Measurements from ENCODE around the gene BRPF3. TPM values are rescaled to one million over a fixed set of nuclear protein-coding genes. Genes with fewer than 3 reads are reported as not detected.

BRPF3 gene
- total and polyA plus RNA-seq, 9 of the 15 experiments (the other 6 are each of a cell fraction or from before 2014, with no cell fraction given): 2.2 to 19.3 (median 8.0) TPM

- Histone ChIP-seq H3K9ac (ENCODE audit: insufficient read depth in 1 of 2, low read depth in 2 of 2, low read length in 2 of 2) (no peak overlapping the region), H2AFZ (ENCODE audit: low read depth, low read length) (no peak overlapping the region), H3K9me1 (ENCODE audit: control insufficient read depth, insufficient read depth, low read length) (no peaks in the 10 kb centered on the region), H3K27me3 (ENCODE audit: control insufficient read depth in 2 of 2, insufficient read depth in 2 of 2, low read length in 2 of 2) (no peaks in the 10 kb centered on the region), H3K79me2 (ENCODE audit: control insufficient read depth, insufficient read depth, low read length) (peaks cover 16% of the 10 kb centered on the region), H3K36me3 (ENCODE audit: control insufficient read depth, insufficient read depth, low read length) (peaks cover 40% of the 10 kb centered on the region), H3K4me2 (ENCODE audit: insufficient read depth, low read length) (no peak overlapping the region), H3K4me1 (replicated peaks in 1 of 2; ENCODE audit: control insufficient read depth in 2 of 2, insufficient read depth in 2 of 2, low read length in 2 of 2) (peaks cover 8 to 12% of the 10 kb centered on the region in 2 experiments; a peak in 3 of 5 replicates), H4K20me1 (replicated peaks; ENCODE audit: control insufficient read depth, insufficient read depth, low read length) (no peaks in the 10 kb centered on the region), H3K4me3 (no peak overlapping the region), H3K27ac (ENCODE audit: extremely low read depth, low read depth, low read length) (no peak overlapping the region), H3K9me3 (replicated peaks; ENCODE audit: control insufficient read depth, insufficient read depth, low read depth, low read length) (no peaks in the 10 kb centered on the region)
- no peak for TF ChIP-seq ZBTB40 (IDR thresholded peaks at IDR 0.05)
- no peak for TF ChIP-seq ZBTB40 (CRISPR knock-in tag; IDR thresholded peaks at IDR 0.05)
- TF ChIP-seq KLF13 (tag; IDR thresholded peaks at IDR 0.05; ENCODE audit: borderline replicate concordance, low read depth): no peak
- no peak for TF ChIP-seq BCL6 (CRISPR knock-in tag; IDR thresholded peaks at IDR 0.05)
- no peak for TF ChIP-seq ATF4 (CRISPR knock-in tag; IDR thresholded peaks at IDR 0.05)
- no peak for FAIRE-seq
- no peak for DNase-seq (ENCODE audit: extremely low read depth in 1 of 4, low spot score in 3 of 4)
- intact Hi-C loops (cut with micrococcal nuclease) (no loop called here), in situ Hi-C loops (cut with MboI) (no loop called here)
- CTCF ChIA-PET (ENCODE audit: low intra/inter-chr PET ratio): no interaction called here
- POLR2A ChIA-PET: interaction anchor here (1.0 to 3.7 kb wide), 3 partner anchors 9 to 17 kb away, joined by 4 to 23 read pairs (median 9); no protein-coding TSS in a partner anchor
- no peak for ATAC-seq
- WGBS (ENCODE audit: insufficient coverage, low coverage, missing lambda C conversion rate): 94% methylated on average over 9 of the region's 9 CpGs
- no TSS peak for BruUV-seq (replicated peaks)
Measured at GRCh38 chr6:36198986-36199385, 2.4 kb downstream of the BRPF3 start.
